B cell (primary cell): ENCODE results near the gene KRTAP20-1. TPM values are rescaled to one million over a fixed set of nuclear protein-coding genes. Genes with fewer than 3 reads are reported as not detected.

Experiments used
- ATAC-seq: fragments of 200-7000 bp; cut with Tn5 transposase; one replicate; pipeline ENCODE4 v1.10.0; 2021; ENCODE audit warnings: low read depth, mild to moderate bottlenecking, moderate number of reproducible peaks, moderate library complexity
- CTCF ChIA-PET: fragments of 350-600 bp; sonication (Branson Sonifier 250); formaldehyde crosslinking; loops from one replicate; lab custom pipeline; 2021; ENCODE audit warnings: antibody characterized with exemption, inconsistent platforms; lab: Charles Lee
- POLR2A ChIA-PET: fragments of 350-600 bp; sonication (Branson Sonifier 250); formaldehyde crosslinking; loops from one replicate; lab custom pipeline; 2021; ENCODE audit warnings: antibody characterized with exemption; lab: Charles Lee
- DNase-seq: peaks from one replicate; pipeline ENCODE4 v3.0.0; 2013
- H2AFZ ChIP-seq: 2 replicates; pipeline ENCODE4 v1.6.1; 2012; ENCODE audit warnings: mild to moderate bottlenecking, low read depth, low read length; ENCODE audit not compliant: insufficient read depth, poor library complexity, severe bottlenecking
- H3K27ac ChIP-seq, 2 donors: 1 replicate in 1 of 2; 2 replicates in 1 of 2; pipeline ENCODE4 v1.5.1; 2012 to 2013; ENCODE audit warnings: low read length in 2 of 2, mild to moderate bottlenecking in 2 of 2, moderate library complexity in 1 of 2
- H3K27me3 ChIP-seq, 4 experiments: fragments of 200-600 bp in 1 of 4; sonication (generic) in 1 of 4; replicated peaks in 1 of 4; 1 replicate in 2 of 4; 2 replicates in 2 of 4; pipeline versions ENCODE4 v1.6.1 to v1.7.0; 2013 to 2016; ENCODE audit warnings: low read length in 3 of 4, mild to moderate bottlenecking in 2 of 4, mixed read lengths in 1 of 4, moderate library complexity in 1 of 4; ENCODE audit not compliant: insufficient read depth in 4 of 4, control insufficient read depth in 3 of 4; ENCODE audit errors: control extremely low read depth in 1 of 4
- H3K36me3 ChIP-seq, 2 experiments: replicated peaks in 1 of 2; 1 replicate in 1 of 2; 2 replicates in 1 of 2; pipeline versions ENCODE4 v1.6.1 to v1.7.1; 2013; ENCODE audit warnings: low read length in 1 of 2; ENCODE audit not compliant: insufficient read depth in 2 of 2, control insufficient read depth in 1 of 2; ENCODE audit errors: control extremely low read depth in 1 of 2, extremely low read depth in 1 of 2
- H3K4me1 ChIP-seq, 2 donors: fragments of 200-600 bp in 1 of 2; sonication (generic) in 1 of 2; 1 replicate in 1 of 2; 2 replicates in 1 of 2; pipeline versions ENCODE4 v1.5.1 to v1.6.1; 2013 to 2017; ENCODE audit warnings: low read length in 2 of 2; ENCODE audit not compliant: control insufficient read depth in 2 of 2, insufficient read depth in 2 of 2
- H3K4me2 ChIP-seq: replicated peaks from 2 replicates; pipeline ENCODE3; 2012; ENCODE audit warnings: mild to moderate bottlenecking, low read depth, low read length; ENCODE audit not compliant: poor library complexity, severe bottlenecking
- H3K4me3 ChIP-seq, 5 experiments: fragments of 200-600 bp in 1 of 5; sonication (generic) in 1 of 5; 1 replicate in 3 of 5; 2 replicates in 2 of 5; pipeline versions ENCODE4 v1.5.1 to v1.7.0; 2011 to 2016; ENCODE audit warnings: low read length in 4 of 5, mild to moderate bottlenecking in 4 of 5, low read depth in 2 of 5, control low read depth in 1 of 5, moderate library complexity in 1 of 5; ENCODE audit not compliant: insufficient read depth in 1 of 5; ENCODE audit errors: control extremely low read depth in 1 of 5, extremely low read depth in 1 of 5
- H3K79me2 ChIP-seq: fragments of 200-600 bp; sonication (generic); one replicate; pipeline ENCODE4 v1.6.0; 2016; ENCODE audit warnings: low read length; ENCODE audit not compliant: control insufficient read depth, insufficient read depth
- H3K9ac ChIP-seq: fragments of 200-600 bp; sonication (generic); 2 replicates; pipeline ENCODE4 v1.6.1; 2017; ENCODE audit warnings: mild to moderate bottlenecking, low read length, moderate library complexity
- H3K9me3 ChIP-seq, 3 donors: one replicate each; pipeline versions ENCODE4 v1.6.1 to v1.7.1; 2013; ENCODE audit warnings: low read length in 2 of 3; ENCODE audit not compliant: control insufficient read depth in 2 of 3, insufficient read depth in 1 of 3; ENCODE audit errors: control extremely low read depth in 1 of 3
- H4K20me1 ChIP-seq: 2 replicates; pipeline ENCODE4 v1.6.0; 2012; ENCODE audit warnings: mild to moderate bottlenecking, low read length; ENCODE audit not compliant: insufficient read depth, control insufficient read depth, poor library complexity, severe bottlenecking
- H3K27ac Mint-ChIP-seq: one replicate; pipeline ENCODE4 v1.8.0; 2021; ENCODE audit warnings: mixed read lengths
- H3K27me3 Mint-ChIP-seq: one replicate; pipeline ENCODE4 v1.8.0; 2021; ENCODE audit warnings: mixed read lengths
- H3K4me1 Mint-ChIP-seq: one replicate; pipeline ENCODE4 v1.8.0; 2021; ENCODE audit warnings: mixed read lengths
- H3K4me3 Mint-ChIP-seq: one replicate; pipeline ENCODE4 v1.8.0; 2021; ENCODE audit warnings: mixed read lengths
- H3K9me3 Mint-ChIP-seq: one replicate; pipeline ENCODE4 v1.8.0; 2022; ENCODE audit warnings: mixed read lengths; ENCODE audit not compliant: insufficient read depth
- CTCF ChIP-seq: fragments of 200-600 bp; IDR thresholded peaks from one replicate; pipeline ENCODE4 v1.8.0; 2022; ENCODE audit warnings: antibody characterized with exemption, mild to moderate bottlenecking
- EZH2 ChIP-seq: IDR thresholded peaks from 2 replicates; pipeline ENCODE4 v1.6.1; 2012; ENCODE audit warnings: borderline replicate concordance, low read depth, mild to moderate bottlenecking, moderate library complexity, low read length; ENCODE audit not compliant: insufficient read depth, poor library complexity, severe bottlenecking
- WGBS: methylation state at CpG from one replicate; pipeline ENCODE4 v1.1.5; 2013; ENCODE audit warnings: missing lambda C conversion rate; ENCODE audit not compliant: insufficient coverage; 5-methylcytosine and 5-hydroxymethylcytosine counted together
- intact Hi-C: fragments of 100-400 bp; cut with micrococcal nuclease; formaldehyde crosslinking; loops from one replicate; pipeline ENCODE4 v1.10.0; 2022
- polyA plus RNA-seq: library from polyadenylated mRNA; depleted of rRNA; stranded (reverse); fragments of >200 nt; gene quantifications from 2 replicates; pipeline ENCODE4 v1.2.3, GENCODE V29; 2012
- total RNA-seq, 2 donors: library from RNA; stranded (reverse); fragments of 120-200 nt in 1 of 2; gene quantifications; 1 replicate in 1 of 2; 2 replicates in 1 of 2; pipeline versions ENCODE4 v1.2.3 to v1.2.4, GENCODE V29; 2013 to 2022

The KRTAP20-1 gene
- total and polyA plus RNA-seq, 2 donors (not counting 1 experiment from before 2014, with no cell fraction given), result not detected

- no peak within 1 kb of the TSS for H3K4me3 Mint-ChIP-seq
- H2AFZ ChIP-seq, result no peak within 1 kb of the TSS
- CTCF ChIA-PET, result no interaction called here
- H3K4me2 ChIP-seq, result no peak within 1 kb of the TSS
- no peaks in the 10 kb centered on the region for H3K4me1 Mint-ChIP-seq
- H3K9me3 ChIP-seq, result peaks cover 0 to 2% (median 0%) of the 10 kb centered on the region in 3 donors
- H3K9me3 Mint-ChIP-seq, result peaks cover 9% of the 10 kb centered on the region
- no peaks in the 10 kb centered on the region for H3K27me3 ChIP-seq
- no peaks in the 10 kb centered on the region for H3K36me3 ChIP-seq
- no peak within 1 kb of the TSS for H3K9ac ChIP-seq
- POLR2A ChIA-PET, result no interaction called here
- no peak within 1 kb of the TSS for H3K4me3 ChIP-seq
- H3K79me2 ChIP-seq, result no peaks in the 10 kb centered on the region
- DNase-seq, result no peak
- intact Hi-C loops, result no loop called here
- H3K27ac ChIP-seq, result no peak within 1 kb of the TSS
- H3K27ac Mint-ChIP-seq, result no peak within 1 kb of the TSS
- no peak for ATAC-seq
- no CpG with 5 or more reads among the region's 1 CpG for WGBS
- H3K4me1 ChIP-seq, result no peaks in the 10 kb centered on the region
- no peaks in the 10 kb centered on the region for H3K27me3 Mint-ChIP-seq
- no peak for TF ChIP-seq EZH2
- TF ChIP-seq CTCF, result no peak
- no peaks in the 10 kb centered on the region for H4K20me1 ChIP-seq
Observed at GRCh38 chr21:30634906-30635305, 18.7 kb downstream of the KRTAP20-1 start, which contains the start of gene KRTAP20-2. Gene KRTAP20-2, plus strand, starts transcription at chr21:30635206. Its CDS starts 58 bp downstream, at chr21:30635264.

- CTCF ChIA-PET, result no interaction called here
- H3K27ac Mint-ChIP-seq, result no peak overlapping the region
- H3K4me3 ChIP-seq, result no peak overlapping the region
- H3K9me3 ChIP-seq, result no peaks in the 10 kb centered on the region
- no peaks in the 10 kb centered on the region for H3K4me1 Mint-ChIP-seq
- no peak overlapping the region for H2AFZ ChIP-seq
- H3K9me3 Mint-ChIP-seq, result peaks cover 5% of the 10 kb centered on the region
- no peaks in the 10 kb centered on the region for H3K27me3 ChIP-seq
- H3K9ac ChIP-seq, result no peak overlapping the region
- H3K4me3 Mint-ChIP-seq, result no peak overlapping the region
- whole genome bisulfite sequencing, result 100% methylated on average over 2 of the region's 3 CpGs
- no peaks in the 10 kb centered on the region for H3K79me2 ChIP-seq
- TF ChIP-seq CTCF, result no peak
- TF ChIP-seq EZH2, result no peak
- H3K4me1 ChIP-seq, result no peaks in the 10 kb centered on the region
- intact Hi-C loops, result no loop called here
- ATAC-seq (no peak), DNase-seq (no peak)
- no peak overlapping the region for H3K27ac ChIP-seq
- no peaks in the 10 kb centered on the region for H4K20me1 ChIP-seq
- no peak overlapping the region for H3K4me2 ChIP-seq
- no peaks in the 10 kb centered on the region for H3K27me3 Mint-ChIP-seq
- POLR2A ChIA-PET, result no interaction called here
- no peaks in the 10 kb centered on the region for H3K36me3 ChIP-seq
Observed at GRCh38 chr21:30638686-30639085, 22.5 kb downstream of the KRTAP20-1 start.
